Measurements from ENCODE around the gene AOC2. TPM values are rescaled to one million over a fixed set of nuclear protein-coding genes. Genes with fewer than 3 reads are reported as not detected.
"Not testable (repeated sequence)": the region's sequence is repeated elsewhere in the genome, so short reads cannot be mapped to it uniquely, and the experiment has no call there.

The AOC2 gene
- total RNA-seq, 3 donors from 2014 or later, result 1.8 to 11.8 (median 2.3) TPM

- Histone ChIP-seq H3K4me1 (no peaks in the 10 kb centered on the region), H3K27ac (no peak overlapping the region), H3K4me3 (no peak overlapping the region), H3K36me3 (no peaks in the 10 kb centered on the region), H3K27me3 (no peaks in the 10 kb centered on the region), H3K9me3 (no peaks in the 10 kb centered on the region)
- TF ChIP-seq CTCF (IDR thresholded peaks at IDR 0.05), result no peak
- intact Hi-C loops (cut with DNase I; ENCODE audit: low total_unique reads), result no loop called here
- DNase-seq (ENCODE audit: low spot score in 2 of 2), result no peak
Observed at GRCh38 chr17:42893359-42893758, 49.0 kb downstream of the AOC2 start.

- Histone ChIP-seq H3K9me3 (no peaks in the 10 kb centered on the region), H3K4me3 (no peak overlapping the region), H3K27me3 (no peaks in the 10 kb centered on the region), H3K4me1 (no peaks in the 10 kb centered on the region), H3K27ac (no peak overlapping the region), H3K36me3 (no peaks in the 10 kb centered on the region)
- no peak for DNase-seq (ENCODE audit: low spot score in 2 of 2)
- no peak for TF ChIP-seq CTCF (IDR thresholded peaks at IDR 0.05)
- no peak for TF ChIP-seq POLR2AphosphoS5 (IDR thresholded peaks at IDR 0.05)
- no peak for TF ChIP-seq POLR2A (IDR thresholded peaks at IDR 0.05)
- intact Hi-C loops (cut with DNase I; ENCODE audit: low total_unique reads), result no loop called here
Observed at GRCh38 chr17:42894283-42895184, 50.2 kb downstream of the AOC2 start.

- no peak for DNase-seq (ENCODE audit: low spot score in 2 of 2)
- H3K27ac ChIP-seq, result no peak overlapping the region
Observed at GRCh38 chr17:42895185-42895555, 50.8 kb downstream of the AOC2 start.

GRCh38 chr17:42898147-42898811 lies 53.9 kb downstream of the AOC2 start:
- Histone ChIP-seq H3K27ac (no peak overlapping the region), H3K9me3 (no peaks in the 10 kb centered on the region), H3K36me3 (no peaks in the 10 kb centered on the region), H3K4me3 (no peak overlapping the region), H3K4me1 (no peaks in the 10 kb centered on the region), H3K27me3 (peaks cover 0 to 6% of the 10 kb centered on the region in 2 donors)
- TF ChIP-seq POLR2AphosphoS5 (IDR thresholded peaks at IDR 0.05) (no peak), POLR2A (IDR thresholded peaks at IDR 0.05) (no peak), CTCF (IDR thresholded peaks at IDR 0.05) (no peak)
- intact Hi-C loops (cut with DNase I; ENCODE audit: low total_unique reads), result no loop called here
- DNase-seq (ENCODE audit: low spot score in 2 of 2), result no peak

More at GRCh38 chr17:42895185-42895555, 50.8 kb downstream of the AOC2 start:
- TF ChIP-seq CTCF (IDR thresholded peaks at IDR 0.05), result no peak
- TF ChIP-seq POLR2AphosphoS5 (IDR thresholded peaks at IDR 0.05), result no peak
- no peak for TF ChIP-seq POLR2A (IDR thresholded peaks at IDR 0.05)
- H3K4me3 ChIP-seq, result no peak overlapping the region
- no peaks in the 10 kb centered on the region for H3K36me3 ChIP-seq
- H3K4me1 ChIP-seq, result no peaks in the 10 kb centered on the region
- intact Hi-C loops (cut with DNase I; ENCODE audit: low total_unique reads), result no loop called here
- H3K9me3 ChIP-seq, result no peaks in the 10 kb centered on the region
- H3K27me3 ChIP-seq, result no peaks in the 10 kb centered on the region

GRCh38 chr17:42899981-42900380 lies 55.6 kb downstream of the AOC2 start:
- intact Hi-C loops (cut with DNase I; ENCODE audit: low total_unique reads); H3K4me1 ChIP-seq; H3K27ac ChIP-seq; H3K9me3 ChIP-seq; H3K4me3 ChIP-seq; H3K27me3 ChIP-seq; H3K36me3 ChIP-seq; DNase-seq (ENCODE audit: low spot score in 2 of 2): not testable (repeated sequence)

Other genes with a start within 250 kb of the AOC2 start
- gene RETREG3, start 235.2 kb upstream of the AOC2 start, total RNA-seq, result 10 to 100 TPM; 58.7 to 85.8 (median 62.4) TPM
- gene TUBG1, start 234.9 kb upstream of the AOC2 start, total RNA-seq, result 10 to 100 TPM; 20.5 to 34.4 (median 22.8) TPM
- gene TUBG2, start 185.3 kb upstream of the AOC2 start, total RNA-seq, result 10 to 100 TPM; 19.2 to 27.9 (median 26.1) TPM
- 10 to 100 TPM; 15.4 to 32.2 (median 24.6) TPM for gene PLEKHH3, start 167.6 kb upstream of the AOC2 start, total RNA-seq
- 1 to 10 TPM; 1.6 to 4.6 (median 1.9) TPM for gene CCR10, start 162.7 kb upstream of the AOC2 start, total RNA-seq
- gene CNTNAP1, start 162.0 kb upstream of the AOC2 start, total RNA-seq, result 1 to 10 TPM; 1.8 to 4.9 (median 3.7) TPM
- 10 to 100 TPM; 50.8 to 91.1 (median 70.1) TPM for gene EZH1, start 99.5 kb upstream of the AOC2 start, total RNA-seq
- 100 to 1,000 TPM in 1 of 3 donors, 10 to 100 TPM in 2; 17.9 to 245 (median 29.5) TPM for gene RAMP2, start 83.4 kb upstream of the AOC2 start, total RNA-seq
- 10 to 100 TPM; 53.4 to 70.4 (median 61.9) TPM for gene VPS25, start 71.1 kb upstream of the AOC2 start, total RNA-seq
- 1 to 10 TPM in 1 of 3 donors, under 1 TPM in 2; 0.16 to 4.1 (median 0.66) TPM for gene WNK4, start 64.0 kb upstream of the AOC2 start, total RNA-seq
- gene COA3, start 45.9 kb upstream of the AOC2 start, total RNA-seq, result 10 to 100 TPM; 52.6 to 74.1 (median 72.8) TPM
- under 1 TPM in 1 of 3 donors, not detected in 2; 0.59 TPM for gene CNTD1, start 45.7 kb upstream of the AOC2 start, total RNA-seq
- gene BECN1, start 20.3 kb upstream of the AOC2 start, total RNA-seq, result 100 to 1,000 TPM in 1 of 3 donors, 10 to 100 TPM in 2; 88.5 to 139 (median 89.0) TPM
- 10 to 100 TPM; 59.3 to 74.7 (median 73.9) TPM for gene PSME3, start 11.2 kb upstream of the AOC2 start, total RNA-seq
- gene AOC3, start 6.6 kb downstream of the AOC2 start, total RNA-seq, result 100 to 1,000 TPM in 1 of 3 donors, 10 to 100 TPM in 2; 16.2 to 247 (median 25.6) TPM
- not detected for gene G6PC1, start 56.2 kb downstream of the AOC2 start, total RNA-seq
- gene AARSD1, start 119.9 kb downstream of the AOC2 start, total RNA-seq, result 10 to 100 TPM; 25.3 to 34.7 (median 26.5) TPM
- under 1 TPM in 2 of 3 donors, not detected in 1; 0.44 to 0.66 TPM for gene PTGES3L, start 135.5 kb downstream of the AOC2 start, total RNA-seq
- 10 to 100 TPM in 2 of 3 donors, 1 to 10 TPM in 1; 8.6 to 25.8 (median 22.3) TPM for gene RUNDC1, start 136.0 kb downstream of the AOC2 start, total RNA-seq
- gene RPL27, start 153.8 kb downstream of the AOC2 start, total RNA-seq, result 1,000 to 10,000 TPM; 1,150 to 3,519 (median 1,958) TPM
- 10 to 100 TPM; 16.2 to 42.3 (median 31.0) TPM for gene IFI35, start 162.2 kb downstream of the AOC2 start, total RNA-seq
- 100 to 1,000 TPM; 125 to 402 (median 173) TPM for gene VAT1, start 177.8 kb downstream of the AOC2 start, total RNA-seq
- 1 to 10 TPM in 2 of 3 donors, under 1 TPM in 1; 0.16 to 2.0 (median 1.3) TPM for gene RND2, start 180.7 kb downstream of the AOC2 start, total RNA-seq

Measured in breast epithelium (tissue), 4 donors.